ENCODE data around the gene CEP250.
"Not testable (repeated sequence)": the region's sequence is repeated elsewhere in the genome, so short reads cannot be mapped to it uniquely, and the experiment has no call there.

CEP250 gene

GRCh38 chr20:35451295-35451694, 4.1 kb upstream of the CEP250 start:
- no peak for DNase-seq (ENCODE audit: low read depth)

- DNase-seq (ENCODE audit: low read depth) = no peak
Observed at GRCh38 chr20:35453647-35454046, 1.8 kb upstream of the CEP250 start.

GRCh38 chr20:35456700-35457099, 1.3 kb downstream of the CEP250 start:
- not testable (repeated sequence) for DNase-seq (ENCODE audit: low read depth)

- not testable (repeated sequence) for DNase-seq (ENCODE audit: low read depth)
Observed at GRCh38 chr20:35457539-35457938, 2.1 kb downstream of the CEP250 start.

- no peak for DNase-seq (ENCODE audit: low read depth)
Observed at GRCh38 chr20:35458388-35458787, 3.0 kb downstream of the CEP250 start.

- DNase-seq (ENCODE audit: low read depth) = no peak
Observed at GRCh38 chr20:35461620-35462019, 6.2 kb downstream of the CEP250 start.

- no peak for DNase-seq (ENCODE audit: low read depth)
Observed at GRCh38 chr20:35462351-35462750, 7.0 kb downstream of the CEP250 start.

GRCh38 chr20:35463455-35464300, 8.3 kb downstream of the CEP250 start:
- DNase-seq (ENCODE audit: low read depth) = no peak

GRCh38 chr20:35465976-35466375, 10.6 kb downstream of the CEP250 start:
- no peak for DNase-seq (ENCODE audit: low read depth)

GRCh38 chr20:35466856-35467255, 11.5 kb downstream of the CEP250 start:
- DNase-seq (ENCODE audit: low read depth) = no peak

- no peak for DNase-seq (ENCODE audit: low read depth)
Observed at GRCh38 chr20:35467339-35468224, 12.2 kb downstream of the CEP250 start.

- DNase-seq (ENCODE audit: low read depth) = no peak
Observed at GRCh38 chr20:35468671-35469334, 13.4 kb downstream of the CEP250 start.

GRCh38 chr20:35472209-35472608, 16.8 kb downstream of the CEP250 start:
- DNase-seq (ENCODE audit: low read depth) = no peak

GRCh38 chr20:35473684-35474083, 18.3 kb downstream of the CEP250 start:
- no peak for DNase-seq (ENCODE audit: low read depth)

- no peak for DNase-seq (ENCODE audit: low read depth)
Observed at GRCh38 chr20:35474303-35474871, 19.0 kb downstream of the CEP250 start.

- DNase-seq (ENCODE audit: low read depth) = no peak
Observed at GRCh38 chr20:35476288-35476687, 20.9 kb downstream of the CEP250 start.

GRCh38 chr20:35478804-35479472, 23.5 kb downstream of the CEP250 start:
- DNase-seq (ENCODE audit: low read depth) = no peak

- no peak for DNase-seq (ENCODE audit: low read depth)
Observed at GRCh38 chr20:35479798-35480197, 24.4 kb downstream of the CEP250 start.

- no peak for DNase-seq (ENCODE audit: low read depth)
Observed at GRCh38 chr20:35487479-35487878, 32.1 kb downstream of the CEP250 start.

GRCh38 chr20:35489717-35490116, 34.3 kb downstream of the CEP250 start:
- DNase-seq (ENCODE audit: low read depth) = no peak

- DNase-seq (ENCODE audit: low read depth) = no peak
Observed at GRCh38 chr20:35490736-35491181, 35.4 kb downstream of the CEP250 start.

All from non-pigmented ciliary epithelial cell (primary cell).